Measurements from ENCODE around the gene ALPL. TPM values are rescaled to one million over a fixed set of nuclear protein-coding genes. Genes with fewer than 3 reads are reported as not detected.

Gene ALPL
- total and polyA plus RNA-seq, 10 of the 15 experiments (the other 5 are each of a cell fraction or from before 2014, with no cell fraction given), result 0.07 to 0.59 (median 0.31) TPM; not detected in 2

DNA sequence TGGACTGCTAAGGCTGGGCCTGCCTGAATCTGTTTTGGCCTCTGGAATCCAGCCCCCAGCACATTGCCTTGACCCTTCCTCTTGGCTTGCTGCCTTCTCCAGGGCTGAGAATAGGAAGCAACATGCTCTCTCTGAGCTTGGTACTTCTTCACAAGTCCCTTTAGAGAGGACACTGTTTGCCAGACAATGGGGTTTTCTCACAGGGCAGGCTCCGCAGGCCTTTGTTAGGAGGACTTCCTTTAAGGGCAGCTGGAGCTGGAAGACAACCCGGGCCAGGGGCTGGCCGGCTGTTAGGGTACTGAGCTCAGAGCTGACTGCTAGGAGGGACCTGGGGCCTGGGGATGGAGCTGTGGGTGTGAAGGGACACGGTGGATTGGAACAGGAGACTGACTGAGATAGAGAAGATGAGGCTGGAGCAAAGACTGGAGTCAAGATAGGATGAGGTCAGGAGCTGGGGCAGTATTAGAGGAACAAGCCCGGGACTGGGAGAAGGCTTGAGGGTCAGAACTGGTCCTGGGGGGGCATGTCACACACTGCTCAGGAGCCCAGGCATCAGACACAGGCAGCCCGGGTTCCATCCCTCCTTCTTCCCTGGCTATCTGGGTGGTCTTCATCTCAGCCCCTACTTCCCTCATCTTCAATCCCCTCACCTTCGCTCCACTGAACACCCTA, 5.4 kb upstream of the ALPL start:
- Histone ChIP-seq H3K27me3 (replicated peaks in 1 of 2; ENCODE audit: control insufficient read depth in 2 of 2, insufficient read depth in 2 of 2, low read length in 1 of 2) (peaks cover 2 to 12% of the 10 kb centered on the region in 2 experiments), H4K20me1 (ENCODE audit: control insufficient read depth, insufficient read depth) (no peaks in the 10 kb centered on the region), H2AFZ (ENCODE audit: control insufficient read depth, low read depth, low read length) (no peak overlapping the region), H3K4me3 (no peak overlapping the region), H3K9ac (ENCODE audit: control insufficient read depth, insufficient read depth, low read length) (no peak overlapping the region), H3K79me2 (ENCODE audit: control insufficient read depth, insufficient read depth, low read length) (no peaks in the 10 kb centered on the region), H3K27ac (ENCODE audit: control insufficient read depth, insufficient read depth) (no peak overlapping the region), H3K4me1 (ENCODE audit: control insufficient read depth, insufficient read depth, low read length) (no peaks in the 10 kb centered on the region), H3K36me3 (ENCODE audit: control insufficient read depth in 2 of 2, insufficient read depth in 2 of 2, low read length in 1 of 2) (no peaks in the 10 kb centered on the region), H3K4me2 (ENCODE audit: control insufficient read depth, insufficient read depth) (no peak overlapping the region), H3K9me3 (replicated peaks; ENCODE audit: control insufficient read depth, insufficient read depth, low read length) (no peaks in the 10 kb centered on the region)
- ChIA-PET SMC1A (ENCODE audit: uncharacterized antibody, unreplicated experiment) (interaction anchor here (0.7 to 18.6 kb wide), 2 partner anchors 26 to 140 kb away, joined by 3 to 326 read pairs; no protein-coding TSS in a partner anchor), POLR2A (no interaction called here), RAD21 (ENCODE audit: unreplicated experiment) (interaction anchor here (0.6 to 0.7 kb wide), 2 partner anchors 49 to 109 kb away, joined by 4 to 7 read pairs; no protein-coding TSS in a partner anchor), CTCF (interaction anchor here (0.8 to 1.4 kb wide), 3 partner anchors 10 to 32 kb away, joined by 3 to 5 read pairs (median 4); no protein-coding TSS in a partner anchor)
- BruUV-seq (replicated peaks), result no TSS peak
- DNase-seq (ENCODE audit: low read depth, low spot score) (no peak), ATAC-seq (no peak), FAIRE-seq (no peak)
- no peak for TF ChIP-seq ZNF24 (IDR thresholded peaks at IDR 0.05)
- no peak for TF ChIP-seq MYB (IDR thresholded peaks at IDR 0.05; ENCODE audit: borderline replicate concordance, low read depth, low read length)
- no peak for TF ChIP-seq KDM1A (IDR thresholded peaks at IDR 0.05; ENCODE audit: borderline replicate concordance)
- TF ChIP-seq CHD1 (IDR thresholded peaks at IDR 0.05; ENCODE audit: low read depth, low read length), result no peak
- TF ChIP-seq MTA2 (IDR thresholded peaks at IDR 0.05; ENCODE audit: low read depth), result no peak
- no peak for TF ChIP-seq TARDBP (IDR thresholded peaks at IDR 0.05; ENCODE audit: borderline replicate concordance)
- TF ChIP-seq, protein P1, sequence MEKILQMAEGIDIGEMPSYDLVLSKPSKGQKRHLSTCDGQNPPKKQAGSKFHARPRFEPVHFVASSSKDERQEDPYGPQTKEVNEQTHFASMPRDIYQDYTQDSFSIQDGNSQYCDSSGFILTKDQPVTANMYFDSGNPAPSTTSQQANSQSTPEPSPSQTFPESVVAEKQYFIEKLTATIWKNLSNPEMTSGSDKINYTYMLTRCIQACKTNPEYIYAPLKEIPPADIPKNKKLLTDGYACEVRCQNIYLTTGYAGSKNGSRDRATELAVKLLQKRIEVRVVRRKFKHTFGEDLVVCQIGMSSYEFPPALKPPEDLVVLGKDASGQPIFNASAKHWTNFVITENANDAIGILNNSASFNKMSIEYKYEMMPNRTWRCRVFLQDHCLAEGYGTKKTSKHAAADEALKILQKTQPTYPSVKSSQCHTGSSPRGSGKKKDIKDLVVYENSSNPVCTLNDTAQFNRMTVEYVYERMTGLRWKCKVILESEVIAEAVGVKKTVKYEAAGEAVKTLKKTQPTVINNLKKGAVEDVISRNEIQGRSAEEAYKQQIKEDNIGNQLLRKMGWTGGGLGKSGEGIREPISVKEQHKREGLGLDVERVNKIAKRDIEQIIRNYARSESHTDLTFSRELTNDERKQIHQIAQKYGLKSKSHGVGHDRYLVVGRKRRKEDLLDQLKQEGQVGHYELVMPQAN (conservative IDR thresholded peaks at IDR 0.05), result no peak
- TF ChIP-seq HDGF (IDR thresholded peaks at IDR 0.05), result no peak
- 37% methylated on average over 7 of the region's 7 CpGs for WGBS (ENCODE audit: insufficient coverage, insufficient replicate concordance, low lambda C conversion rate, missing lambda C conversion rate)
- intact Hi-C loops (cut with micrococcal nuclease; ENCODE audit: unreplicated experiment) (no loop called here), in situ Hi-C loops (cut with MboI) (no loop called here)

Data from GM12878 (cell line).